VCaP (cell line): ENCODE measurements around the gene IRF2BPL.
A peak's percentile ranks its signal among the peaks of the same experiment; 100 is the strongest.

Source experiments
- H3K27ac ChIP-seq: fragments of 450-650 bp; 2 replicates; pipeline ENCODE4 v1.5.1; 2017
- CTCF ChIP-seq: fragments of 450-650 bp; conservative IDR thresholded peaks from 2 replicates; pipeline ENCODE4 v1.5.1; 2017; ENCODE audit warnings: mild to moderate bottlenecking, moderate library complexity

IRF2BPL gene

GRCh38 chr14:77028384-77029231, at the start of gene IRF2BPL:
Gene IRF2BPL (minus strand): TSS chr14:77028708. CDS start chr14:77027792, 916 bp downstream.
- no peak for TF ChIP-seq CTCF
- peak within 1 kb of the TSS; percentile 100 for H3K27ac ChIP-seq

GRCh38 chr14:77077040-77077439, 48.5 kb upstream of the IRF2BPL start:
- no peak overlapping the region for H3K27ac ChIP-seq
- TF ChIP-seq CTCF: no peak

GRCh38 chr14:77076113-77076631, 47.7 kb upstream of the IRF2BPL start:
- H3K27ac ChIP-seq: no peak overlapping the region
- no peak for TF ChIP-seq CTCF

- TF ChIP-seq CTCF: no peak
Measured at GRCh38 chr14:77074969-77075368, 46.5 kb upstream of the IRF2BPL start.

GRCh38 chr14:77071938-77072388, 43.5 kb upstream of the IRF2BPL start:
- H3K27ac ChIP-seq: no peak overlapping the region
- TF ChIP-seq CTCF: no peak

More at GRCh38 chr14:77074969-77075368, 46.5 kb upstream of the IRF2BPL start:
- H3K27ac ChIP-seq: no peak overlapping the region

- no peak overlapping the region; the same call in 1 of the 2 replicates for H3K27ac ChIP-seq
- no peak for TF ChIP-seq CTCF
Measured at GRCh38 chr14:77069551-77069950, 41.0 kb upstream of the IRF2BPL start.

GRCh38 chr14:77068517-77069200, 40.2 kb upstream of the IRF2BPL start:
- peak overlapping the region; percentile 45; the same call in 1 of the 2 replicates for H3K27ac ChIP-seq
- TF ChIP-seq CTCF: peak; percentile 37
